ENCODE data around the gene STRN.
"Not testable (repeated sequence)": the region's sequence is repeated elsewhere in the genome, so short reads cannot be mapped to it uniquely, and the experiment has no call there.

Gene STRN

DNA sequence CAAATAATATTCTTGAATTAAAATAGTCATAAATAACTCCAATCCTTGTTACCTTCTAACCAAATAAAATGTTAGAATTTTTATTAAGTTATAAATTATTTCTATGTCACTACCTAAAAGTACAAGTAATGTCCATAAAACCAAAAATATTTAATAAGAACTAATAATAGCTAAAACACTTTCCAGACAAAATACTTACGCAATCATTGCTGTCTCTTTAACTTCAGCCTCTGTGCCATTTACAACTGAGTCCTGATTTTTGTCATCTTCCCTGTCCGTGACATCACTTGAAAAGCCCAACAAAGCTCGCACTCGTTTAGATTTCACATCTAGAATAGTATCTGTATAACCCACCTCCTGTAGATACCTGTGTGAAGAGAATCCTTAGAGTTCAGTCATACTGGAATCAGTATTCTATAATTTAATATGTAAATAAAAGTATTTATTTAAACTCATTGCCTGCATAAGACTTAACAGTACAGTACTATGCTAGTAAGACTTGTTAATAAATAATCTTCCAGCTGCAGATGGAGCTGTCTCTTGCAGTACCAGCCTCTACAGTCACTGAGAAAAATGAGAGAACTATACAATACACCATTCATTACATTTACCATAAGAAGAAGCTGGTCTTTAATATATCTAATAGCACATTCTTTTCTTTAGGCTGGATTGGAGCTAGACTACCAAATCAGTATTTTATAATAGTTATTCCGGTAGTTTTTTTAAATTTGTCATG lies 63.8 kb downstream of the STRN start:
- no peak for DNase-seq

DNA sequence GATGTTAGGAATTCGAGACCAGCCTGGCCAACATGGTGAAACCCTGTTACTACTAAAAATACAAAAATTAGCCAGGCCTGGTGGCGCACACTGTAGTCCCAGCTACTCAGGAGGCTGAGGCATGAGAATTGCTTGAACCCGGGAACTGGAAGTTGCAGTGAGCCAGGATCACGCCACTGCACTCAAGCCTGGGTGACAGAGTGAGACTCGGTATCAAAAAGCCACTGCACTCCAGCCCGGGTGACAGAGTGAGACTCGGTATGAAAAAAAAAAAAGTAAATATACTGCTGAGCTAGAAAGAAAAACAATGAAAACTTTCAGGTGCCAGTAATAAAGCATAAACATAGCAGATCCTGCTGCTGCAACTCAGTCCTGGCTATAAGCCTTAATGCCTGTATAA lies 73.5 kb downstream of the STRN start:
- DNase-seq = no peak

DNA sequence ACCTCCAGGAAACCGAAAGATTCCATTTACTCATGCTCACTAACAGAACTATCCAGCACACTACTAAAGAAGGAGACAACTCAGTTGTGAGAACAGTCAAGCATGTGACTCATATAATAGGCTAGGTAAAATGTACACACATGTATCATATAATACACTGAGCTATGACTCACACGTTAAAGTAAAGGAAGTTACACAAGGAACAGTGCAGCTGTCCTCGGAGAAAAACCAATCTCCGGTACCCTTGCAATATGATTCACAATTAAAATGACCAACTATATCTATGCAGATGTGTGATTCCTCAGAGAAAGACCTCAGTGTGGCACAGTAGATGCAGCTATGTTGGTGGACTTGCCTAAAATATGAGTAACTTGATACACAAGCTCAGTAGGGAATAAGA lies 76.5 kb downstream of the STRN start:
- peak; percentile 55 for DNase-seq

DNA sequence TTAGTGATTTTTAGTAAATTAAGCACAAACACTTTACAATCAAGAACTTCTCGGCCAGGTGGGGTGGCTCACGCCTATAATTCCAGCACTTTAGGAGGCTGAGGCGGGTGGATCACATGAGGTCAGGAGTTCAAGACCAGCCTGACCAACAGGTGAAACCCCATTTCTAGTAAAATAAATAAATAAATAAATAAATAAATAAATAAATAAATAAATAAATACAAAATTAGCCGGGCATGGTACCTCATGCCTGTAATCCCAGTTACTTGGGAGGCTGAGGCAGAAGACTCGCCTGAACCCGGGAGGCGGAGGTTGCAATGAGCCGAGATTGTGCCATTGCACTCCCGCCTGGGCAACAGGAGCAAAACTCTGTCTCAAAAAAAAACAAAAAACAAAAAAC lies 79.2 kb downstream of the STRN start:
- DNase-seq = not testable (repeated sequence)

DNA sequence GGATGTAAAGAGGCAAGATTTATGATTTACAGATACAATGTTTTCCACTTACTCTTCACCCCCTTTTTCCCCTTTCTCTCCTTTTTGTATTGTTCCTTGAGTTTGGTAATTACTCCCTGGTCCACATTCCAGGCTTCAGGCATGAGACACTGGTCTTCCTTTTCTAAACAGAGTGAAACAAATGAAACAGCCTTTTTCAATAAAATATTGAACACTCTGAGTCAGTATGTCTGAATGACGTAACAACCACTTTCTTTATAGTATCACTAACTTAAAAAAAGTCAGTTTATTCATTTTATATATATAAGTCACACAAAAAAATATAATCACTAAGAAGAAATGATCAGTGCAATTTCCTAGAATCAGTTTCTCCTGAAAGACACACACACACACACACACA lies 79.7 kb downstream of the STRN start:
- DNase-seq = no peak

DNA sequence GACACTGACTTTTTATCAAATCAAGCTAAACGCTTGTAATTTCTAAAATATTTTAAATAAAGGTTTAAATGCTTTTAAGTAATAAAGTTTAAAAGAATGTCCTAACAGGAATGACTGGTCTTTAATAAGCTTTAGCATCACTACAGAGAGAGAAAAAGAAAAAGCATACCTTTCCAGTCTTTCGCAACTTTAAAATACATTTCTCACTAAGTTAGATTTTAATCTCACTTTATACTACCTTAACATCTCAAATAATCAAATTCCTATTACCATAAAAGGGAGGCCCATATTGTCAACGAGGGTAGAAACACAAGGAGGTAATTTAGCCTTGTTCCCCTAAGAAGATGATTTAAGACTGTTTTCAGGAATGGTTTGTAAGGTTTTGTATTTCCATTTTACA lies 80.7 kb downstream of the STRN start:
- DNase-seq = no peak

DNA sequence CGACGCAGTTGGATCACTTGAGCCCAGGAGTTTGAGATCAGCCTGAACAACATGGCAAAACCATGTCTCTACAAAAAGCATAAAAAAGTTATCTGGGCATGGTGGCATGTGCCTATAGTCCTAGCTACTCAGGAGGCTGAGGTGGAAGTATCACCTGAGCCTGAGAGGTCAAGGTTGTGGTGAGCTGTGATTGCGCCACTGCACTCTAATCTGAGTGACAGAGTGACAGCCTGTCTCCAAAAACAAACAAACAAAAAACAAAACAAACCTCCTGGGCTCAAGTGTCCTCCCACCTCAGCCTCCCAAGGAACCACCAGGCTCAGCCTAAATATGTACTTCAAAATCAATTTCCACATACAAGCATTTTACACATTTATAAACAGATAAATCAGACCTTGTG lies 83.8 kb downstream of the STRN start:
- no peak for DNase-seq

DNA sequence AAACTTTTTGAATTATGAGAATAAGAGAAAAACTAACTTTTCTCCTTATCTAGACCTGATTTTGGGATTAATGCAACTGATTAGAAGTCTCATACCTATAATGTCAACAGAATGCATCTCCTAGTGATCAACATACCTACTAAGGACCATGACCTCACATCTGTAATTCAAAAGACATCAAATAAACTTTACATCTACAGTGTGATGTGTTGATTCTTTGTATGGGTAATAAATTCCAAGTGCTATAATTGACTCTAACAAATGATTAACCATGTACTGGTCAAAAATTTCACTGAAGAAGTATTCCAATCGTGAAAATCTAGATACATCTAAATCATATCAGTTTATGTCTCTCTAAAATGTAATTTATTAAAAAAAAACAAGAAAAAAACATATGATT lies 84.5 kb downstream of the STRN start:
- no peak for DNase-seq

DNA sequence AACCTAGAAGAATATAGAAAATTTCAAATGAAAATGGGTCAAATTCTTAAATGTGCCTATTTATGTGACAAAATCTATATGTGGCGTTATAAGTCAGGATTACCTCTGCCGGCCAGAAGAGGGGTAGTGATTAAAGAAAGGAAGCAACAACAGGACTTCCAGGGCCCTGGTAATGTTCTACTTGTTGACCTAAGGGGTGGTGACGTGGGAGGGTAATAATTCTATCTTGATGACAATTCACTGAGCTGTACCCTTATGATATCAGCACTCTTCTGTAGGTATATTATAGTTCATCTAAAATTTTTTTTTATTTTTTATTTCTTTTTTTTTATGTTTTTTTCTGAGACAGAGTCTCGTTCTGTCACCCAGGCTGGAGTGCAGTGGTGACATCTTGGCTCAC lies 87.9 kb downstream of the STRN start:
- DNase-seq = no peak

DNA sequence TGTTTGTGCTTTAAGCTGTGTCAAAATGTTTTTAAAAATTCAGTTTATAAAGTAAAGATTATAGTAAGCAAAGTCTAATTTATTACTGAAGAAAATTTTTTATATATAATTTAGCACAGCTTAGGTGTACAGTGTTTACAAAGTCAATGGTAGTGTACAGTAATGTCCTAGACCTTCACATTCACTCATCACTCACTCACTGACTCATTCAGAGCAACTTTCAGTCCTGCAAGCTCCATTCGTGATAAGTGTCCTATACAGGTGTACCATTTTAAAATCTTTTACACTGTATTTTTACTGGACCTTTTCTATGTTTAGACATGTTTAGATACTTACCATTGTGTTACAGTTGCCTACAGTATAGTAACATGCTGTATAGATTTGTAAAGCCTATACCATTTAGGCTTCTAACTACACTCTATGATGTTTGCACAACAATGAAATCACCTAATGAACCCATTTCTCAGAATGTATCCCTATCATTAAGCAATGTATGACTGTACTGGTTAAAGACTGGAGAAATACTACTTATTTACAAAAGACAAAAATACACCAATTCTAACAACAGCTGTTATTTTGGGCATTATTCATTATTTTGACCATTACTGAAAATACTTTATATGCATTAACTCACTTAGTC lies 95.1 kb downstream of the STRN start:
- DNase-seq = no peak

DNA sequence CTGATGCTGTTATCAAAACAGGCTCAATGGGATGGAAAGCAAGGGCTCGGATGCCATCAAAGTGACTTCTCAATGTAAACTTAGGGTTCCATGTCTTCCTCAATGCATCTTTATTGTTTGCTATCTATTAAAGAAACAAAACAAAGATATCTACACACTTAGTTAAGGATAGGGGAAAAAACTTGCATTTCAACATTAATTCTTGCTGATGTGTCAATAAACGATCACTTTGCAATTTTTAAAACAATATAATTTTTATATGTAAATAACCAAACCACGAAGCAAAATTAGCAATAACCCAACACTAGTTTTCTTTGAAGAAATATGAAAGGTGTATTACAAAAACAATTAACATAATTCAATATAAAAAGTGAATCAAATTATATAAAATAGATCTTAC lies 96.7 kb downstream of the STRN start:
- DNase-seq = no peak

DNA sequence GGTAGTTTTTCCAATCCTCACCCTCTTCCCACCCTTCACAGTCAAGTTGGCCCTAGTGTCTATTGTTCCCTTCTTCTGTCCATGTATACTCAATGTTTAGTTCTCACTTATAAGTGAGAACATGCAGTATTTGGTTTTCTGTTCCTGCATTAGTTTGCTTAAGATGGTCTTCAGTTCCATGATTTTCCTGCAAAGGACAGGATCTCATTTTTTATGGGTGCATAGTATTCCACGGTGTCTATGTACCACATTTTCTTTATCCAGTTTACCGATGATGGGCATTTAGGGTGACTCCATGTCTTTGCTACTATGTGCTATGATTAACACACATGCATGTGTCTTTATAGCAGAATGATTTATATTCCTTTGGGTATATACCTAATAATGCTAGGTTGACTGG lies 104.4 kb downstream of the STRN start:
- DNase-seq = no peak

DNA sequence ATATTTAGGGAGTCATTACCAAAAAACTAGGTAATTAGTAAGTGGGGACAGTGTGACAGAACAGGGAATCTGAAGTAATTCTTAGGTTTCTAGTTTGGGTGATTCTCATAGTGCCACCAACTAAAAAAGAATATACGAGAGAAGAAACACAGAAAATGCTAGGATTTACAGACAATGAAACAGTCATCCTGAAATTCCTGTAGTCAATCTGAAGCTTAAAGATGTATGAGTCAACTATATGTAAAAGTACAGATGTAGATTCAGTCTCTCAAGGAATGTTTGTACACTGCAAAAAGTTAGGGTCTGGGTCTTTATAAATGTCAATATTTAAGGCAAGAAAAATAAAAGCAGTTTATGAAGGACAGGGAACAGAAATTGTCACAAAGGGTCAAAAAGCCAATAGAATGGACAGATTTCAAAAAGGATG lies 107.0 kb downstream of the STRN start:
- DNase-seq = no peak

DNA sequence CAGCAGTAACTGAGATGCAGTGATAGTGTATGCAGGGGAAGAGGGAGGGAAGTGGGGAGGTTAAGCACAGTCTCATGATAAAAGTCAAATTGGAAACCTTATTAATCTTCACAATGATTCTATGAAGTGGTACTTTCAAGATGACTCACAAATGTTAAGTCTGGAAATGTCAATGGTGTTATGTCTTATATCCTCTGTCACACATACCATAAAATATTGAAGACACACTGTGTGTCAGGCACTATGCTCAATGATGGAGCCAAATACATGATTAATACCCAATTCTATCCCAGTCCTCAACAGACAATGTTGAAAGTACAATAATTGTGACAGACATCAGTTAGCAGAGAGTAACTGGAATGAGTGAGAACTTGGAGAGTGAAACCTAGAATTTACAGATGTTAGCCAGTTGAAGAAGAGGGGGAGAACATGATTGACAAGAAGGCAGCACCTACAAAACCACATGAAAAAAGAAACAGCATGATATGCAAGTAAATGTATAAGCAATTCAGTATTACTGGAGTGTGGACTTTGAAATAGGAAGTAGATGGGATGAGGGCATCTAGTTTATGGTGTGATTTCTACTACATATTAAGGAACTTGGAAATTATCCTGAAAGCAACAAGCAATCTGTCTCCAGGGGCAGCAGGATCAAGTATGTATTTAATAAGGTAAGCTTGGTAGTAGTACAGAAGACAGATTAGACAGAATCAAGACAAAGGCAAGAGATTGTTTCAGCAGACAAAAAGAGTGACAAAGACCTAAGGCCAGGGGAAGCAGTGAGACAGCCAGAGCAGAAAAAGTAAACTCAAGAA lies 107.6 kb downstream of the STRN start:
- no peak for DNase-seq

DNA sequence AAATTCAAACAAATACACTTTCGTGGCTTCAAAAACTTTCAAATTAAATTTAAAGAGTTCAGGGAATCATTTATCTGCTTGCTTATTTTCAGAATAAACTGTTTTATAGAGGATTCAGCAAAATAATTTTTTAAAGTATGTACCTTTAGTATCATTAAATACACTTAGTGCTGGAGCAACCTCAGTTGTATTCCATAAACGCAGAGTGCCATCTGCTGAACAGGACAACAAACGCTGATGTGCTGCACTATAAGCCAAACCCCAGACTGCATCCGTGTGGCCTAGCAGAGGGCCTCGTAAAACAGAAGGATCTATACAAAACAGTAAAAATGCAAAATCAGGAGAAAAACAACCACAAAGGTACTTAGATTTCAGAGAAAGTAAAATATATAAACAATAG lies 108.6 kb downstream of the STRN start:
- DNase-seq = no peak

DNA sequence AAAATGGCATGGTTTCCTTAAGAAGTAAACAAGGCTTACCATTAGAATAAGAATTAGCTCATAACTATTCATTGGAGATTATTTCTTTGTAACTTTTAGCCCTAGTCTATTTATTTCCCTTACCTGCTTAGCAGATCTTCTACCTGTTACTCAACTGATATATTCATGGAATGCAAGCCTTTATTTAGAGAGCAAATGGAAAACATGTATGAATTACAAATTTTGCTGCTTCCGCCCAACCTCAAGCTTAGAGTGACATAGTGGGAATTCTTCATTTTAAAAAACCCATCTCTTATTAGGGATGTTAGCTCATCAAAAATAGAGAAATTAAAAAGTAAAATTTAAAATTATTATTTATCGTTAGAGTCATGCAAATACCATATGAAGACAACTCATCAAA lies 110.9 kb downstream of the STRN start:
- no peak for DNase-seq

DNA sequence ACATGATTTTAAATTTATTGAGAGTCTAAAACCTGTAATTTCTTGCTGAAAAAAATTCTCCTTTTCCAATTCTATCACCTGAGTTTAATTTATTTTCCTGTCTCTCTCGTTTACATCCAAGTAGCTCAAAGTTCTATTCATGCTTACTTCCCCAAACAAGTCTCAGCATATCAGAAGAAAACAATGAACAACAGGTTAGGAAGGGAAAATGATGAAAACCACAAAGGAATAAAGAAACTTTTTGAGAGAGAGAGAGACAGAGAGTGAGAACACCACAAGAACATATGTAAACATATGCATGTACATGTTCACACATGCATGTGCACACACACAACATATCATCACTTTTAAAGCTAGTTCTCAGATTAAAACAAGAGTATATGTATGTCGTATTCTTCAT lies 112.1 kb downstream of the STRN start:
- DNase-seq = no peak

DNA sequence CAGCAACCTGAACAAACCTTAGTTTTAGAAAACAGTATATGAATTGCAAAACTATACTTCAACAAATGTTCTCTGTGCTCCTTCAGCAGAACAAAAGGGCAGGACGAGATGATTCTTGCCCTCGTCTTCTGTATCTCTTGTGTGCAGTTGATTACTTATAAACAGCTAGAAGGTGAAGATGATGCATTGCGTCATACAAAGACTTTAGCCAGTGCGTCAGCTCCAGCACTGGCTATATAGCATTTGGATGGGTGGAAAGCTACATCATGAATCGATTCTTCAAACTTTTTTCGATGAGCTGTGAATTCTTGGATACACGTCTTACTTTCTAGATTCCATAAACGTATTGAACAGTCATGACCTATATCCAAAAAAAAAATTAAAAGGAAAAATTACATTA lies 117.1 kb downstream of the STRN start:
- DNase-seq = no peak

DNA sequence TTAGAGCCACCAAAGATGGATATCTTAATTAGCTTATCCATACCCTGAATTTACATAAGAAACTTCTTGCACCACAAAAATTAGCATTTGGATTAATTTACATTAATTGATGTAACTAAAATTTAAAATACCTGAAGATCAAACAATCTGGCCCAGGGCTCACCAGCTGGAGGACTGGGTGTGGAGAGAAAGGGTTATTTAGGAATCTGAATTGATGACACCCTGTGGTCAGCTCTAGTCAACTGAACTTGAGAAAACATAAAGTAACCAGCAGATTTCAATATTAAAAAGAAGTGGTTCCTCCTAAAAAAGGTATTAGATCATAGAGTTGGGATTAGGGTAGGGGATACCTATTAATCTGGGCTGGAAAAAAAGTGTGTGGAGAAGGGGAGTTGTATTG lies 122.5 kb downstream of the STRN start:
- no peak for DNase-seq

DNA sequence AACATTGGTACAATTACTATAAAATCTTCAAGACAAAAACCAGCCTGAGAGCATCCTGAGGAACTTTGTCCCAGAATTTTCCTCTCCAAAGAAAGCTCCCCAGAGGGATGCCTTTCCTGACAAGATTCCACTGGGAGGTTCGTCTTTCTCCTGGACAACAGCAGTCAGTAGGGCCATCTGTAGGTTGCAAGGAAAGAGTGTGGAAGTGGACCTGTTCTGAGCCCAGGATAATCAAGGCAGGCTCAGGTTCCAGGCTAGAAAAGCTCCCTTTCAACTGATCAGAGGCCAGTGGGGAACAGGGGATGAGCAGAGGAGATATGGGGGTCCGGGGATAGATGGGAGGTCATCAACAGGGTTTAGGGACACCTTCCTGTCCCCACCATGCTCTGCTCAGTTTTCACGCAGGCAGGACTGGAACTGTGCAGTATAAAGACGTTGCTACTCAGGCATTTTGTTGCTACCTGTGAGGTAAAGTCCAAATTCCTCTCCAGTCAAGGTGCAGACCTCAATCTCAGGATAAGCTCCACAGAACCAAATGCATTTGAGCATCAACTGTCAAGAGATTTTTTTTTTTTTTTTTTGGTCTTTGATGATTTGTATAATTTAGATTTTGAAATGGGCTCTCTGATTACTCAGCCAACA lies 126.2 kb downstream of the STRN start:
- no peak for DNase-seq

DNA sequence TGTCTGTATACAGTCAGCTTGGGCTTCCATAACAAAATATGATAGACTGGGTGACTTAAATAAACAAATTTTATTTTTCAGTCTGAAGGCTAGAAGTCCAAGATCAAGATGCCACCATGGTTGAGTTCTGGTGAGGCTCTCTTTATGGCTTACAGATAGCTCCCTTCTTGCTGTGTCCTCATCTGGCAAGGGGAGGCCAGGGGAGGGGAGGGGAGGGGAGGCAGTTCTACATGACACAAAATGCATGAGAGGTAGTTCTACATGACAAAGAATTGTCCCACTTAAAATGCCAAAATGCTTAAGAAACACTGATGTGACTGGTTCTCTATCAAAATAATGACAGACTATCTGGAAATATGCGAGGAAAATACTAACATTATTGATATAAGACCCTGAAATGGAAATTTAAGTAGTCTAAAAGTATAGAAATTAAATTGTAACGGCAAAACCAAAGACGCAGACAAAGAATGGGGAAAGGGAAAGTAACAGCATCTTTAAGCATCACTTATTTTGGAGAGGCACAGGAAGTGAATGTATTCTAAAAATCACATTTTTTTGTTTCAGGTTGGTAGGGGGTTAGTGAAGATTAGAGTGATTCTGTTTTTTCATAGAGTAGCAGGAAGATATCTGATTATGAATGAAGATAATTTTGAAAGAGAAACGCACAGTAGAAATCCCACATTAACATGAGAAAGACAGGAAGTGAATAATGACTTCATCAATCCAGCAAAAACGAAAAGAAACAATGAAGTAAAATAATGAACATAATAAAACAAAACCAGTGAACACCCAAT lies 131.4 kb downstream of the STRN start:
- DNase-seq = no peak

DNA sequence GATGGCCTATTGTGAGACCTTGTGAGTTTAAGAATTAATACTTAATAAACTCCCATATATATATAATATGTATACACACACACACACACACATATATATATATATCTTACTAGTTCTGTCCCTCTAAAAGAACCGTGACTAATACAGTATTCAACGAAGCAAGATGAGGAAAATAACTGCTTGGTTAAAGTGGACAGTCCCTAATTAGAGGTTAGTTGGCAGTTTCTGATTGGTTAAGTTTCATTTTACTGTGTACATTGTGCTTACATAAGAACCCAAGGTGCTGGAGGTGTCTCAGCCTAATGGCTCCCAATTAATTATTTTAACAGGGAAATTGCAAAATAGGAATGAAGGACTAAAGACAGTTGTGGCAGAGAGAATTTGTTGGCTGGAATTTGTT lies 132.1 kb downstream of the STRN start:
- DNase-seq = no peak

DNA sequence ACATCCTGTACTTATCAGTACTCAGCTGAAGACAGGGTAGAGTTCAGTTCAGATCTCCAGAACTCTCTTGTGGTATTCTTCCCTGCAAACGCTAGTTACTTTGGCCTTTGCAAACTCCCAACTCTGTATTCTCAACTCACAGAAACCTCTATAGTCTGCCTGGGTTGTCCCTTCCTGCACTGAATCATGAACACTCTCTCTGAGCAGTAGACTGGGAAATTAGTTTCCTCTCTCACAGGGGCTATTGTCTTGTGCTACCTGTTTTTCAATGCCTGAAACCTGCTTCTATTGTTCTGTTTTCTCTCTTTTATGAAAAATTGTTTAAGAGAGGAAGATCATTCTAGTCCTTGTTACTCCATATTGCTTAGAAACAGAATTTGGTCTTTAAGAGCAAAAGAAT lies 135.2 kb downstream of the STRN start:
- no peak for DNase-seq
